CD4-positive, alpha-beta T cell treated with Interleukin-21 for 1 hour (primary cell): Measurements from ENCODE around the gene PTMS.
A peak's percentile ranks its signal among the peaks of the same experiment; 100 is the strongest.

Experiments
- DNase-seq: peaks from one replicate; pipeline ENCODE4 v3.0.0-alpha.2; 2020

The PTMS gene

DNA sequence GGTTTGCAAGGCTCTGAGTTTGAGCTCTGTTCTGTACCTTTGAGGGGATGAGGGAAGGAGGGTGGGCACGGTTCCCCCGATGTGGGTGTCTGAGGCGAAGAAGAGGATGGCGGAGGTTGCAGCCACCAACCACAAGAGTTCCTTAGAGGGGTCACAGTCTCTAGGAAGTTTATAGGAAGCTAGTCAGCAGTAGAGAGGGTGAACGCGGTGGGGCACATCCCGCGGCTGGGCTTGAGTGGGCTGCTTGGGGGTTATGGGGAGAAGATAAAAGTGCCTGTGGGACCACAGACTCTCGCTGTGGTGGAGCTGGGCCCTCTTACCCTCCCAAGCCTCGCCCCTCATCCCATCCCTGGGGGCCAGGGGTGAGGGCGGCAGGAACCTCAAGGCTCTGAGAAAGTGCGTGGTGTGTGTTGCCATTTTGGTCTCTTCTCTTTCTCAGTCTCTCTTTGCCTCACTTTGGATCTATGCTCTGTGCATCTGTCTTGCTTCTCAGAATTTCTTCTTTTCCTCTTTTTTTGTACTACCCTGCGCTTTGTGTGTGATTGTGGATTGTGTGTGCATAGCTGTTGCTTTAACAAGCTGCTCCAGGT, 25.9 kb downstream of the PTMS start:
- DNase-seq = no peak

DNA sequence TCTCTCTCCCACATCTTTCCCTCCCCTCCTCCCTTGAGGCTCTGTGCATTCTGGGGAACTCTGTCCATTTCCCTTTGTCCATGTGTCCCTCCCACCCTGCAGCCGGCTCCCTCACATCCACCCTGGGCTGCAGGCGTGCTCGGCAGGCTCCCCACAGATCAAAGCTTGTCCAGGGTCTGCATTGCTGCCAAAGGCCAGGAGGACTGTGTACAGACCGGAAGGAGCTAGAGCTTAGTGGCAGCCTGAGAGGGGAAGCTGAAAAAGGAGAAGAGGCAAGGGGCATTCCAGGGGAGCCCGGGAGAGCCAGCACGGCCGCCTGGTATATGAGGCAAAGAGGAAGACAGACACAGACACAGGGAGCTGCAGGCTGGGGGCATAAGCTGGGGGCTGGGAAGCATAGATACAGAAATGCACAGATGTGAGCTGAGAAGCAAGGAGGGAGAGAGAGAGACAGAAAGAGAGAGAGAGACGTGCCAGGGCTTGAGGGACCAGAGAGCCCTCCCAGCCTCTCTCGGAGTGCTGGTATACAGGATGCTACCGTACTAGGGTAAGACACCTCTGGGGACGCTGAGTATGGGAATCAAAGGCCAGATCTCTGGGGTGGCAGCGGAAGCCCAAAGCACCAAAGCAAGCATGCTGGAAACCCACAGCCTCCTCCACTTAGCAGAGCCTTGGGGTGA, 26.5 kb downstream of the PTMS start:
- DNase-seq = peak; percentile 51

DNA sequence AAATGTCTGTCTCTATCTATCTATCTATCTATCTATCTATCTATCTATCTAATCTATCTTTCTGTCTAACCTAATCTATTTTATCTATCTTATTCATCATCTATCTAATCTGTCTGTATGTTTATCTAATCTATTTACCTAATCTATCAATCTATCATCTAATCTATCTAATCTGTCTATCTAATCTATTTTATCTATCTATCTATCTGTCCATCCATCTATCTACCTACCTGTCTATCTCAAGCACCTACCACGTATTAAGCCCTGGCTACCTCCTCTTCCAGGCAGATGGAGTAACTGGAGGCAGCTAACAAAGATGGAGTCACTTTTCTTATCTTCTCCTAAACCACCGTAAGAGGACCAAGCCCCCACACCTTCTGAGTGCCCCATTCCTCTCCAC, 28.9 kb downstream of the PTMS start:
- no peak for DNase-seq

DNA sequence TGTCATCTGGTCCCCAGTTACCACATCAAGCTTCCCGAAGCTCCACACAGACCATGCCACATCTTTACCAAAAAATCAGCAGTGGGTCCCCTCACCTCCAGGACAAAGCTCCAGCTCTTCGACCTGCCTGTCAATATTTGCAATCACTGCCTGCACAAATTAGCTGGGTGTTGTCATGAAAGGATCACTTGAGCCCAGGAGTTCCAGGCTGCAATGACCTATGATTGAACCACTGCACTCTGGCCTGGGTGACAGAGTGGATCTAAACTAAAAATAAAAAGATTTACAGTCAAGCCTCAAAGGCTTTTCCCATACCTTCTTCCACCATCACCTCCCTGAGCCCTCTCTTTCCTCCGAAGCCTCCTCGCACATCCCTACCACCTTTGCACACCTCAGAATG, 30.4 kb downstream of the PTMS start:
- DNase-seq = no peak

DNA sequence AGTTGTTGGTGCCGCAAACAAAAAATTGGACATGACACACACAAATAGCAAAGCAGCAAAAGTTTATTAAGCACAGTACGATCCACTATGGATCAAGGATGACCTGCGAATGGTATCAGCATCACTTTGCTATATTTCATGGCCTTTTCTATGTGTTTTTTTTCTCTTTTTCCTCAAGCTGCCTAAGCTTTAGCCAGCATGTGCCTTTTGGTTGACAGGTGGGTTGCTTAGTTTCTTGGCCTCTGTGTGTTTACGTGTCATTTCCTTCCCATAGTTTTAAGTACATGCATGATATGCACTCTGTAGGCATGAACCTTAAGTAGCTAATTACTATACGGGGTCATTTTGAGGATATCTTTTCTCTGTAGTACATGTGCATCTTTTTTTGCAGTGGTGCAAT, 33.0 kb downstream of the PTMS start:
- no peak for DNase-seq

DNA sequence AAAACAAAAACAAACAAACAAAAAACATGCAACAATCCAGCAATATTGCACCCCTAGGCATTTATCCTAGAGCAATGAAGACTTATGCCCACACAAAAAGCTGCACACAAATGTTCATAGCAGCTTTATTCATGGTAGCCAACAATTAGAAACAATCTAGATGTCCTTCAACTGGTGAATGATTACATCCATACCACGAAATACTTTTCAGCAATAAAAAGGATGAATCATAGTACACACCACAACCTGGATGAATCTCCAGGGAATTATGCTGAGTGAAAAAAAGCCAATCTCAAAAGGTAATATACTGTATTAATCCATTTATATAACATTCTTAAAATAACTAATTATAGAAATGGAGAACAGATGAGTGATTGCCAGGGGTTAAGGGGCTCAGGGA, 41.0 kb downstream of the PTMS start:
- no peak for DNase-seq

DNA sequence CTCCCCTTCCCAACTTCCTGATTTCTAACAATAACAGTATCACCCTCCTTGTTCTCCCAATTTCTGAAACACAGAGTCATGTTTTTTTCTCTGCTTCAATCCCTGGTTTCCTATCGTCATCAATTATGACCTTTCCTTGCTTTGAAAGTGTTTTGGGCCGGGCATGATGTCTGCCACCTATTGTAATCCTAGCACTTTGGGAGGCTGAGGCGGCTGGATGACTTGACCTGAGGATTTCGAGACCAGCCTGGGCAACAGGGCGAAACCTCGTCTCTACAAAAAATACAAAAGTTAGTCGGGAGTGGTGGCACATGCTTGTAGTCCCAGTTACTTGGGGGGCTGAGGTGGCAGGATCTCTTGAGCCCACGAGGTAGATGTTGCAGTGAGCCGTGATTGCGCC, 42.9 kb downstream of the PTMS start:
- DNase-seq = no peak

DNA sequence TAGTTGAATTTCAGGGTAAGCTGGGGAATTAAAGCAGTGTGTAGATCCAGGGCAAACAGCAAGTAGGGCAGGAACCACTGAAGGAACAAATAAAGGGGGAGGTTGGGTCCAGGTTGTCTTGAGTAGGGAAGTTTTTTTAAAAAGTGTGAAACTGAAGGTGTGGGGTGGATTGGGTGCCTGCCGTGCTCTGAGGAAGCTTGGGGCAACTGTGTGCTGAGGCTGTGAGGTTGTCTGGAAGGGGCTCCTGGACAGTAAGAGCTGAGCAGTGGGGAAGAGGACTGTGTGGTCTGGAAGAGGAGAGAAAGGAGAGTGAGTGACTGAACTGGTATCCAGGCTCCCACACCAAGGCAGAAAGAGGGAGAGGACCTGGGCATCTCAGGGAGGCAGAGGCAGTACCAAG, 44.6 kb downstream of the PTMS start:
- no peak for DNase-seq

DNA sequence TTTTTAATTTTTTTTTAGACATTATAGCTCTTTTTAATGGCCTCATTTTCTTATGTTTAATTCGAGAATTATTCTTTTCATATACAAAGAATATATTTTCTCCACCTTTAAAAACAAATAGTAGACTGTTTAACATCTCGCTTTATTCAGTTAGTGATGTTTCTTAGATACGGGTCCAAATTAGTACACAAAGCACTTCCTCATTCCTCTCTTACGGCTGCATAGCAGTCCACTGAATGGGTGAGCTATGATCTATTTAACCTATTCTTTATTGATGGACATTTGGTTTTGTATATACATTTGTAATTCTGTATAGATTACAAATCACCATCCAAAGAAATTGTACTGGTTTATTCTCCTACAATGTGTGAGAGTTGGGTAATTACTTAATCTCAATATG, 47.2 kb downstream of the PTMS start:
- no peak for DNase-seq

DNA sequence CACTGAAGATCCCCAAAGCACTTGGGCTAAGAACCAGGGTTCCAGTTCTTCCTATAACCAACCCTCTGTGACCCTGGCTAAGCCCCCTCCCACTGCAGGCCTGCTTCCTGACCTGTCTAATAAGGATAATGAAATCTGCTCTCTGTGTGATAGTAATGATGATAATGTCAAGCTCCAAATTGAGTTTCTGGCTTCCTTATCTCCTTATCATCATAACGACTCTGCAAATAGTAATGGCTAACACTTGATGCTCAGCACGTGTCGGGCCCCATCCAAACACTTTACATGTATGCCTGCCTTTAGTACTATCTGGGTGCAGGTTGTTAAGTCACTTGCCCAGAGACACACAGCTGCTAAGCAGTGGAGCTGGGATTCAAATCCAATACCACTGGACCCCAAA, 50.4 kb downstream of the PTMS start:
- no peak for DNase-seq

DNA sequence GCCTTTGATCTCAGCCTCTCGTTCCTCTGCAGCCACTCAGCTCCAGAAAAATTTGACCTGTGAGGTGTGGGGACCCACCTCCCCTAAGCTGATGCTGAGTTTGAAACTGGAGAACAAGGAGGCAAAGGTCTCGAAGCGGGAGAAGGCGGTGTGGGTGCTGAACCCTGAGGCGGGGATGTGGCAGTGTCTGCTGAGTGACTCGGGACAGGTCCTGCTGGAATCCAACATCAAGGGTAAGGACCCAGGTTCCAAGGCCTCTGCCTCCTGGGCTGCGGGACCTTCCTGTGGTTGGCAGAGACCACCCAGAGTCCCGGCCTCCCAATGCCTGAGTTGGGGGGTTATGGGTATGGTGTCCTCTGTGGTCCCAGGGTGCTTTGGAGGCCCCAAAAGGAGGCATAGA, 50.9 kb downstream of the PTMS start:
- DNase-seq = no peak

DNA sequence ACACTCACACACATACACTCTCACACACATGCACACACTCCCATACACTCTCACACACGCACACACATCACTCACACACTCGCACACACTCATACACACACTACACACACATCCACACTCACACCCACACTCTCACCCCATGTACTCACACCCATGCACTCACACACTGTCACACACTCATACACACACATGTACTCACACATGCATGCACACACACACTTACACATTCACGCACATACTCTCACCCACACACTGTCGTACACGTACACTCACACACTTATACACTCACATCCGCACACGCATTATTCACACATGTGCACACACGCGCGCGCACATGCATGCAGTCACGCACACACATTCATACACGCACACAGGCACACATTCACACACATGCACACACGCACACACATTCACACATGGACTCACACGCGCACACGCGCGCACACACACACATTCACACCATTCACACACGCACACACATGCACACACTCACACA, 51.5 kb downstream of the PTMS start:
- DNase-seq = no peak

DNA sequence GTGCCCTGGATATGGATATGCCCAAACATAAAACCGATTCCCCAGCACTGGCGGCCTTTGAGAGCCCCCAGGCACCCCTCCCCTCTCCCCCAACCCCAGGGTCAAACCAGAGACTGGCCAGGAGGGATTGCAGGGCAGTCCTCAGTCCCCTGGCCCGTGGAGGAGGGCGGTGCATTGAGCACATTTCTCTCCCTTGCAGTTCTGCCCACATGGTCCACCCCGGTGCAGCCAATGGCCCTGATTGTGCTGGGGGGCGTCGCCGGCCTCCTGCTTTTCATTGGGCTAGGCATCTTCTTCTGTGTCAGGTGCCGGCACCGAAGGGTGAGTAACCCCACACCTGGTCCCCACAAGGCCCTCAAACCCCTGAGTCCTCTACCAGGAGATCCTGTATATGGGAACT, 52.1 kb downstream of the PTMS start:
- DNase-seq = no peak

DNA sequence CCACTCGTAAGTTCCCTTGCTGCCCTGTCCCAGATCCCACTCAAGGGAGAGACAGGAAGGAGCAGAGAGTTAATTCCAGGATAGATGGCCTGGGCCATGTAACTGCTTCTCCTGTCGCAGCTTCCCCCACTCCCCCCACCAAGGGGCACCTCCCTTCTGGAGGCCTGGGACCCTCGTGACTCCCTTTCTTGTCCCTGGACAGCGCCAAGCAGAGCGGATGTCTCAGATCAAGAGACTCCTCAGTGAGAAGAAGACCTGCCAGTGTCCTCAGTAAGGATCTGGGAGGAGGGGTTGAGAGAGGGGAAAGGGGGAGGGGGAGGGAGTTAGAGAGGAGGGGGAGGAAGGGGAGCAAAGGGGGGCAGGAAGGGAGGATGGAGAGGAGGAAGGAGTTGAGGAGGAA, 52.5 kb downstream of the PTMS start:
- no peak for DNase-seq

DNA sequence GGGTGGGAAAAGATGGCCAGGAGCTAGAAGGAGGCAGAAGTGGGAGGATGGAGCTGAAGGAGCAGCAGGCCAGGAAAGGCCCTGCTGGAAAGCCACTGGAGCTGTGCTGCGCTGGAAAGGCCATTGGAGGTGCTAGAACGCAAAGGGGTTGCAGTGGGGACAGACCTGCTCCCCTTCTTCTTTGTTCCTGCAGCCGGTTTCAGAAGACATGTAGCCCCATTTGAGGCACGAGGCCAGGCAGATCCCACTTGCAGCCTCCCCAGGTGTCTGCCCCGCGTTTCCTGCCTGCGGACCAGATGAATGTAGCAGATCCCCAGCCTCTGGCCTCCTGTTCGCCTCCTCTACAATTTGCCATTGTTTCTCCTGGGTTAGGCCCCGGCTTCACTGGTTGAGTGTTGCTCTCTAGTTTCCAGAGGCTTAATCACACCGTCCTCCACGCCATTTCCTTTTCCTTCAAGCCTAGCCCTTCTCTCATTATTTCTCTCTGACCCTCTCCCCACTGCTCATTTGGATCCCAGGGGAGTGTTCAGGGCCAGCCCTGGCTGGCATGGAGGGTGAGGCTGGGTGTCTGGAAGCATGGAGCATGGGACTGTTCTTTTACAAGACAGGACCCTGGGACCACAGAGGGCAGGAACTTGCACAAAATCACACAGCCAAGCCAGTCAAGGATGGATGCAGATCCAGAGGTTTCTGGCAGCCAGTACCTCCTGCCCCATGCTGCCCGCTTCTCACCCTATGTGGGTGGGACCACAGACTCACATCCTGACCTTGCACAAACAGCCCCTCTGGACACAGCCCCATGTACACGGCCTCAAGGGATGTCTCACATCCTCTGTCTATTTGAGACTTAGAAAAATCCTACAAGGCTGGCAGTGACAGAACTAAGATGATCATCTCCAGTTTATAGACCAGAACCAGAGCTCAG, 53.2 kb downstream of the PTMS start:
- no peak for DNase-seq

DNA sequence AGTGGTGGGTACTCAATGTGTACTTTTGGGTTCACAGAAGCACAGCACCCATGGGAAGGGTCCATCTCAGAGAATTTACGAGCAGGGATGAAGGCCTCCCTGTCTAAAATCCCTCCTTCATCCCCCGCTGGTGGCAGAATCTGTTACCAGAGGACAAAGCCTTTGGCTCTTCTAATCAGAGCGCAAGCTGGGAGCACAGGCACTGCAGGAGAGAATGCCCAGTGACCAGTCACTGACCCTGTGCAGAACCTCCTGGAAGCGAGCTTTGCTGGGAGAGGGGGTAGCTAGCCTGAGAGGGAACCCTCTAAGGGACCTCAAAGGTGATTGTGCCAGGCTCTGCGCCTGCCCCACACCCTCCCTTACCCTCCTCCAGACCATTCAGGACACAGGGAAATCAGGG, 54.0 kb downstream of the PTMS start:
- DNase-seq = no peak
